ENCODE measurements around the gene SMIM22.
"Not testable (repeated sequence)": the region's sequence is repeated elsewhere in the genome, so short reads cannot be mapped to it uniquely, and the experiment has no call there.

The SMIM22 gene

GRCh38 chr16:4769306-4769638, 25.9 kb upstream of the SMIM22 start:
- no peak for DNase-seq

GRCh38 chr16:4771646-4772045, 23.5 kb upstream of the SMIM22 start:
- no peak for DNase-seq

GRCh38 chr16:4772351-4772750, 22.8 kb upstream of the SMIM22 start:
- DNase-seq, result no peak

- no peak for DNase-seq
Measured at GRCh38 chr16:4775005-4775404, 20.2 kb upstream of the SMIM22 start.

- no peak for DNase-seq
Measured at GRCh38 chr16:4776141-4776705, 18.9 kb upstream of the SMIM22 start.

- DNase-seq, result no peak
Measured at GRCh38 chr16:4777339-4778049, 17.7 kb upstream of the SMIM22 start.

GRCh38 chr16:4778050-4778392, 17.1 kb upstream of the SMIM22 start:
- DNase-seq, result no peak

- no peak for DNase-seq
Measured at GRCh38 chr16:4780235-4780634, 14.9 kb upstream of the SMIM22 start.

GRCh38 chr16:4783251-4783950, 11.8 kb upstream of the SMIM22 start:
- DNase-seq, result no peak

GRCh38 chr16:4783951-4784336, 11.2 kb upstream of the SMIM22 start:
- DNase-seq, result no peak

GRCh38 chr16:4784444-4784987, 10.7 kb upstream of the SMIM22 start:
- DNase-seq, result not testable (repeated sequence)

- DNase-seq, result no peak
Measured at GRCh38 chr16:4785758-4786433, 9.3 kb upstream of the SMIM22 start.

- no peak for DNase-seq
Measured at GRCh38 chr16:4787068-4787467, 8.1 kb upstream of the SMIM22 start.

GRCh38 chr16:4787627-4788482, 7.3 kb upstream of the SMIM22 start, which contains the start of gene SEPTIN12:
Gene SEPTIN12 (minus strand): TSS chr16:4788345. CDS start chr16:4787645, 700 bp downstream.
- DNase-seq, result no peak

- no peak for DNase-seq
Measured at GRCh38 chr16:4788489-4788889, 6.7 kb upstream of the SMIM22 start.

- DNase-seq, result no peak
Measured at GRCh38 chr16:4788910-4789309, 6.3 kb upstream of the SMIM22 start.

- DNase-seq, result no peak
Measured at GRCh38 chr16:4790261-4790660, 4.9 kb upstream of the SMIM22 start.

- DNase-seq, result no peak
Measured at GRCh38 chr16:4790871-4791270, 4.3 kb upstream of the SMIM22 start.

- DNase-seq, result no peak
Measured at GRCh38 chr16:4792951-4793513, 2.1 kb upstream of the SMIM22 start.

- DNase-seq, result no peak
Measured at GRCh38 chr16:4795828-4796572, 831 bp downstream of the SMIM22 start.

- DNase-seq, result no peak
Measured at GRCh38 chr16:4796982-4797804, 2.0 kb downstream of the SMIM22 start.

Data from NCI-H748 treated with DMSO at 0.1 percent for 48 hours (cell line).